ENCODE results near the gene CHRM5.

DNA sequence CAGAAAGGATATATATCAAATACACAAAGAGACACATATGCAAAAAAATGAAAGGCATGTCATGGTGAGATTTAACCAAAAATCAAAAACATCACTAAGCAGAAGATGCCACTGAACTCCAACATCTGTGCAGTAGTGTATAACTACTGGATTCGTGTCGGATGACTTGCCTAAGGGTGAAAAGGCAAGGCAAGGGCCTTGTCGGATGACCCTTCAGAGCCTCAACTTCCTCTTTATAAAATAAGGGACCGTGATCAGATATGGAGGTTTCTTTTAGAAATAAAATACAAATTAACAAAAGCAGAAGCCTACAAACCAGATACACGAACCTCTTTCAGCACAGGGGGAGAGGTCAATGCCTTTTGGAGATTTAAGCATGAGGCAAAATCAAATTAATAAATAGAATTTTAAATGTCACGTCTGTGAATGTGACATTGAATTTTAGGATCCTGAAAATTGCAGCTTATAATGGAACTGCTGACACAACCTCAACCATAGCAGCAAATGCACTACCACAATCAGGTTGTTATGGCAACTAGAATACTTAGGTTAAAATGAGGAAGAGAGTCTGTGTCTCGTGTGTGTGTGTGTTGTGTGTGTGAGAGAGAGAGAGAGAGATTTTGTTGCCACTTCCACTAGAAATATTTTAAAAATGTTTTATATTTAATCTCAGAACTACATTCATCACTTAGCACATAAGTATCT is 8.3 kb upstream of the CHRM5 start:
- TF ChIP-seq, protein P1, sequence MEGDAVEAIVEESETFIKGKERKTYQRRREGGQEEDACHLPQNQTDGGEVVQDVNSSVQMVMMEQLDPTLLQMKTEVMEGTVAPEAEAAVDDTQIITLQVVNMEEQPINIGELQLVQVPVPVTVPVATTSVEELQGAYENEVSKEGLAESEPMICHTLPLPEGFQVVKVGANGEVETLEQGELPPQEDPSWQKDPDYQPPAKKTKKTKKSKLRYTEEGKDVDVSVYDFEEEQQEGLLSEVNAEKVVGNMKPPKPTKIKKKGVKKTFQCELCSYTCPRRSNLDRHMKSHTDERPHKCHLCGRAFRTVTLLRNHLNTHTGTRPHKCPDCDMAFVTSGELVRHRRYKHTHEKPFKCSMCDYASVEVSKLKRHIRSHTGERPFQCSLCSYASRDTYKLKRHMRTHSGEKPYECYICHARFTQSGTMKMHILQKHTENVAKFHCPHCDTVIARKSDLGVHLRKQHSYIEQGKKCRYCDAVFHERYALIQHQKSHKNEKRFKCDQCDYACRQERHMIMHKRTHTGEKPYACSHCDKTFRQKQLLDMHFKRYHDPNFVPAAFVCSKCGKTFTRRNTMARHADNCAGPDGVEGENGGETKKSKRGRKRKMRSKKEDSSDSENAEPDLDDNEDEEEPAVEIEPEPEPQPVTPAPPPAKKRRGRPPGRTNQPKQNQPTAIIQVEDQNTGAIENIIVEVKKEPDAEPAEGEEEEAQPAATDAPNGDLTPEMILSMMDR (IDR thresholded peaks at IDR 0.05; ENCODE audit: control extremely low read depth in 1 of 3, insufficient read depth in 1 of 3, low read depth in 1 of 3, low read length in 3 of 3) = no peak
- no peak for TF ChIP-seq TAF1 (IDR thresholded peaks at IDR 0.05; ENCODE audit: low read depth, low read length)
- TF ChIP-seq, protein P2, sequence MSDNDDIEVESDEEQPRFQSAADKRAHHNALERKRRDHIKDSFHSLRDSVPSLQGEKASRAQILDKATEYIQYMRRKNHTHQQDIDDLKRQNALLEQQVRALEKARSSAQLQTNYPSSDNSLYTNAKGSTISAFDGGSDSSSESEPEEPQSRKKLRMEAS (IDR thresholded peaks at IDR 0.05) = no peak
- no peak for TF ChIP-seq ZNF274 (IDR thresholded peaks at IDR 0.05; ENCODE audit: borderline replicate concordance, extremely low read depth, low read length)
- no peak for TF ChIP-seq JUND (IDR thresholded peaks at IDR 0.05; ENCODE audit: low read length)
- no peak for TF ChIP-seq SRF (IDR thresholded peaks at IDR 0.05; ENCODE audit: low read depth, low read length)
- no peak for TF ChIP-seq TEAD4 (IDR thresholded peaks at IDR 0.05; ENCODE audit: low read depth, low read length)
- no peak for TF ChIP-seq POLR2AphosphoS5 (IDR thresholded peaks at IDR 0.05; ENCODE audit: low read depth, low read length)
- no peak for TF ChIP-seq RBBP5 (IDR thresholded peaks at IDR 0.05; ENCODE audit: borderline replicate concordance, low read depth, low read length)
